ENCODE results near the gene ADPRM.
"Not testable (repeated sequence)": the region's sequence is repeated elsewhere in the genome, so short reads cannot be mapped to it uniquely, and the experiment has no call there.

The ADPRM gene

DNA sequence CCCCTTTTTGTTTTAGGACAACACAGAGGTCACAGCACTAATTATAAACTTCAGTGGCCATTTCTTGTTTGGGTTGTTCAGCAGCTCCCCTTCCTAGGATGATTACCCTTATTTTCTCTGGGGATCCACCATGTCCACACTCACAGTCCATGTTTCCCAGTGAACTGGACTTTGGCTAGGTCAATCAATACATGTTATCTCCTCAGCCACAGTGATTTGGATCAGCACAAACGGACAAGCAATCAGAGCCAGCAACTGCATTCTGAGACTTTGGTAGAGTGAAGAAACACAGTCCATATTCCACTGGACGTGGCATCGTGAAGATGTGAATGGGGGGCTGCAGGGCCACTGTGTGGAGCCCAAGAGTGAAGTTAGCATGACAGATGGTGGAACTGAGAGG is 27.9 kb downstream of the ADPRM start:
- TF ChIP-seq, protein P1, sequence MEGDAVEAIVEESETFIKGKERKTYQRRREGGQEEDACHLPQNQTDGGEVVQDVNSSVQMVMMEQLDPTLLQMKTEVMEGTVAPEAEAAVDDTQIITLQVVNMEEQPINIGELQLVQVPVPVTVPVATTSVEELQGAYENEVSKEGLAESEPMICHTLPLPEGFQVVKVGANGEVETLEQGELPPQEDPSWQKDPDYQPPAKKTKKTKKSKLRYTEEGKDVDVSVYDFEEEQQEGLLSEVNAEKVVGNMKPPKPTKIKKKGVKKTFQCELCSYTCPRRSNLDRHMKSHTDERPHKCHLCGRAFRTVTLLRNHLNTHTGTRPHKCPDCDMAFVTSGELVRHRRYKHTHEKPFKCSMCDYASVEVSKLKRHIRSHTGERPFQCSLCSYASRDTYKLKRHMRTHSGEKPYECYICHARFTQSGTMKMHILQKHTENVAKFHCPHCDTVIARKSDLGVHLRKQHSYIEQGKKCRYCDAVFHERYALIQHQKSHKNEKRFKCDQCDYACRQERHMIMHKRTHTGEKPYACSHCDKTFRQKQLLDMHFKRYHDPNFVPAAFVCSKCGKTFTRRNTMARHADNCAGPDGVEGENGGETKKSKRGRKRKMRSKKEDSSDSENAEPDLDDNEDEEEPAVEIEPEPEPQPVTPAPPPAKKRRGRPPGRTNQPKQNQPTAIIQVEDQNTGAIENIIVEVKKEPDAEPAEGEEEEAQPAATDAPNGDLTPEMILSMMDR (IDR thresholded peaks at IDR 0.05; ENCODE audit: insufficient read depth, low read length, missing control alignments) = no peak
- ChIA-PET CTCF (interaction anchor here (1.0 kb wide), 1 partner anchor 12 kb away, joined by 3 read pairs; no protein-coding TSS in a partner anchor), POLR2A (no interaction called here)
- H3K4me3 ChIP-seq (ENCODE audit: low read depth, low read length) = no peak overlapping the region
- no peak for DNase-seq (ENCODE audit: low read depth, low spot score)

DNA sequence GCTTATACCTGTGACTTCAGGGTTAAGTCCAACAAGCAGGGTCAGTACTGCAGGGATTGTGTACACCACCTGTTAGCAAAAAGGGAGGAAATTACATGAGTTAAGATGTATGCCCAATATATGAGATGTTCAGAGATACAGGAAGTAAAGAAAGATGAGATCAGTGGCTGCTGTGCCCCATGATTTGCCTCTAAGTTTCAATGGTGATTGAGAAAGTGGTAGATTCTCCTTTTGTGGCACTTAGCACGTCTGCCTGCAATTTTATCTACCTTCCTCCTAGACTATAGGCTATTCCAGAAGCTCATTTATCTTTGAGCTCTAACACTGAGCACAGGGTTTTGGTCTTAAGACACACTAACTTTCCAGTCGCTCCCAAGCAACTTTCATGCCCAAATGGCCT is 28.8 kb downstream of the ADPRM start:
- no peak for DNase-seq (ENCODE audit: low read depth, low spot score)
- CTCF ChIA-PET = interaction anchor here (1.0 to 2.4 kb wide), 3 partner anchors 10 to 43 kb away, joined by 3 to 11 read pairs (median 3); no protein-coding TSS in a partner anchor
- TF ChIP-seq, protein P1 (IDR thresholded peaks at IDR 0.05; ENCODE audit: insufficient read depth, low read length, missing control alignments) = no peak
- POLR2A ChIA-PET = no interaction called here
- no peak overlapping the region for H3K4me3 ChIP-seq (ENCODE audit: low read depth, low read length)

DNA sequence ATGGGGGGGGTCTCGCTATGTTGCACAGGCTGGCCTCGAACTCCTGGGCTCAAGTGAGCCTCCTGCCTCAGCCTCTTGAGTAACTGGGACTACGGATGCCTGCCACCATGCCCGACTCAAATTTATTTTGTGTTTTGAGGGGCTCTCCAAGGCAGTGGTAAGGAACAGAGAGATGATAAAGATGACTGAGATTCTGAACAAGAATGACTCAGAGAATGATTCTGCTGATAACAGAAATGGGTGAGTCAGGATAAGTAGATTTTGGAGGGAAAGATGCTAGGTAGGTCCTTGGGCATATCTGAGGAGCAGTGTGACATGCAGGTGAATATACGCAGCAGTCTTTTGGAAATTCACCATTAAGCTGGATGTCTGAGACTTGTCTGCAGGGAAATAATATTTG is 29.8 kb downstream of the ADPRM start:
- H3K4me3 ChIP-seq (ENCODE audit: low read depth, low read length) = no peak overlapping the region
- ChIA-PET CTCF (interaction anchor here (1.2 to 2.4 kb wide), 2 partner anchors 9 to 44 kb away, joined by 3 to 11 read pairs; no protein-coding TSS in a partner anchor), POLR2A (no interaction called here)
- TF ChIP-seq, protein P1 (IDR thresholded peaks at IDR 0.05; ENCODE audit: insufficient read depth, low read length, missing control alignments) = no peak
- no peak for DNase-seq (ENCODE audit: low read depth, low spot score)

DNA sequence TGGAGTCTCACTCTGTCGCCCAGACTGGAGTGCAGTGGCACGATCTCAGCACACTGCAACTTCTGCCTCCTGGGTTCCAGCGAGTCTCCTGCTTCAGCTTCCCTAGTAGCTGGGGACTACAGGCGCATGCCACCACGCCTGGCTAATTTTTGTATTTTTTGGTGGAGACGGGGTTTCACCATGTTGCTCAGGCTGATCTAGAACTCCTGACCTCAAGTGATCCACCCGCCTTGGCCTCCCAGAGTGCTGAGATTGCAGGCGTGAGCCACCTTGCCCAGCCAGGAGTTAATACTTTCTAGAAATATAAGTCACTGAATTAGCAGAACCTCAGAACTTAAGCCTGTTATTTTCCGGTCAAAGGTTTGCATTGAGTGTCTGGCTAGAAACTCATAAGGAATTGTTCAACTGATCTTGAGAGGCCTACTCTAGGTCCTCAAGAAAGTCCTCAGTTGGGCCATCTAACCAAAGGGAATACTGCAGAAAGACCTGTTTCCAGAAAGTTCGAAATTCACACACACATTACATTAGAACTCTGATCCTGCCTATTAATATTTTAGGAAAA is 31.0 kb downstream of the ADPRM start:
- H3K4me3 ChIP-seq (ENCODE audit: low read depth, low read length) = no peak overlapping the region
- TF ChIP-seq, protein P1 (IDR thresholded peaks at IDR 0.05; ENCODE audit: insufficient read depth, low read length, missing control alignments) = no peak
- ChIA-PET POLR2A (no interaction called here), CTCF (interaction anchor here (2.4 kb wide), 1 partner anchor 8 kb away, joined by 11 read pairs; no protein-coding TSS in a partner anchor)
- DNase-seq (ENCODE audit: low read depth, low spot score) = no peak

DNA sequence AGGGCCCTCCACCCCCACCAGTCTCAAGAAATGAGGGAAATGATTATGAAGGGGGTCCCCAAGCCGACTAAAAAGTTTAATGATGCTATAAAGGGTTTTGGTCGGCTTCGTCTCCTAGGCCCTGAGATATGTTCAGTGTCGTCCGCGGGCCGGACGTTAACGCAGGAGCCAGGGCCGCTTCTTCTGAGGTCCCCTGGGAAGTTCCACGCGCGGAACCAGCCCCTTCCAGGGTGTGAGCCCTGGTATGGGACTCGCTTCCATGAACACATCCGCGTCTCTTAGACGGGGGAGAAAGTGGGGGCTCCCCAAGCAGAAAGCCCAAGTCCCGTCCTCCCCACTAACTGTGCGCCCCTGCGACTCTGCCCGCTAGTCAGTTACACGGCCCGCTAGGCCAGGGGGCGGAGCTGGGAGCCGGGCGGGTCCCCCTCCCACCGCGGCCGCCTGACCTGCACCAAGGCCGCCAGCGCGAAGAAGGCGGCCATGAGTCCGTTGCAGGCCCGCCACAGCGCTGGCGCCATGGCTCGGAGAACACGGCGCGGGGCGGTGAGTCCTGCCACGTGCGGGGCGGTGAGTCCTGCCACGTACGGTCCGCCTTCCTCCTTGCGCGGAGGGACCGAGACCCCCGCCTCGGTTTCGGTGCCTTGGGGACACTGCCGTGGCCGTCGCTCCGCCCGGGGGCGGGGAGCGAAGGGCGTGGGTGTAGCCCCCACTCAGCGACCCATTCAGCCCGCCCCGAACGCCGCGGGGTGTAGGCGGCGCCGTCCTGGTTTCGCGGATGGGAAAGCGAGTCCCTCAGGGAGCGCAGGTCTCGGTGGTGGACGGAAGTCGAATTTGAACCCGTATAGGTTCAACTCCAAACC is 32.2 kb downstream of the ADPRM start, which contains the start of gene TMEM220:
Gene TMEM220 (minus strand): TSS at position 690 of the 860 bp plus-strand sequence. CDS start 172 bp downstream, at position 518.
- no peak for DNase-seq (ENCODE audit: low read depth, low spot score)
- peak within 1 kb of the TSS; percentile 66 for H3K4me3 ChIP-seq (ENCODE audit: low read depth, low read length)
- ChIA-PET CTCF (interaction anchor here (1.3 to 2.4 kb wide), 2 partner anchors 26 to 83 kb away, joined by 3 to 13 read pairs; no protein-coding TSS in a partner anchor), POLR2A (interaction anchor here (0.5 to 0.7 kb wide), 2 partner anchors 92 to 129 kb away, joined by 3 to 5 read pairs; no protein-coding TSS in a partner anchor)
- TF ChIP-seq, protein P1 (IDR thresholded peaks at IDR 0.05; ENCODE audit: insufficient read depth, low read length, missing control alignments) = no peak

DNA sequence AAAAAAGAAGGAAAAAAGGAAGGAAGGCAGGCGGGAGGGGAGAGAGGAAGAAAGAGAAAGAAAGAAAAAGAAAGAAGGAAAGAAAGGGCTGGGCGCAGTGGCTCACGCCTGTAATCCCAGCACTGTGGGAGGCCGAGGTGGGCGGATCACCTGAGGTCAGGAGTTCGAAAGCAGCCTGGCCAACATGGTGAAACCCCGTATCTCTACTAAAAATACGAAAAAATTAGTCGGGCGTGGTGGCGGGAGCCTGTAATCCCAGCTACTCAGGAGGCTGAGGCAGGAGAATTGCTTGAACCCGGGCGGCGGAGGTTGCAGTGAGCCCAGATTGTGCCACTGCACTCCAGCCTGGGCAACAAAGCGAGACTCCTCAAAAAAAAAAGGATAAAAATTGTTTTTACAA is 32.9 kb downstream of the ADPRM start:
- CTCF ChIA-PET = interaction anchor here (0.6 to 2.4 kb wide), 6 partner anchors 27 to 1266 kb away, joined by 3 to 13 read pairs (median 4); no protein-coding TSS in a partner anchor
- H3K4me3 ChIP-seq (ENCODE audit: low read depth, low read length) = peak overlapping the region; percentile 66
- POLR2A ChIA-PET = interaction anchor here (0.7 kb wide), 1 partner anchor 128 kb away, joined by 5 read pairs; no protein-coding TSS in a partner anchor
- not testable (repeated sequence) for DNase-seq (ENCODE audit: low read depth, low spot score)
